Stomach (tissue), 4 donors: ENCODE results near the gene NCAN.

Source experiments
- POLR2AphosphoS5 ChIP-seq, 3 donors: sonication (generic); formaldehyde crosslinking; IDR thresholded peaks; one replicate each; pipeline ENCODE4 v1.6.1; 2016; ENCODE audit warnings: antibody characterized with exemption in 3 of 3
- TF ChIP-seq, protein P1 (sequence below), 7 experiments: fragments of 450-650 bp in 4 of 7; fragments of 200-600 bp in 3 of 7; sonication (generic) in 3 of 7; IDR thresholded peaks; one replicate each; pipeline ENCODE4 v1.5.1; 2016 to 2019; ENCODE audit warnings: antibody characterized with exemption in 7 of 7, control low read depth in 2 of 7, mild to moderate bottlenecking in 1 of 7

DNA sequence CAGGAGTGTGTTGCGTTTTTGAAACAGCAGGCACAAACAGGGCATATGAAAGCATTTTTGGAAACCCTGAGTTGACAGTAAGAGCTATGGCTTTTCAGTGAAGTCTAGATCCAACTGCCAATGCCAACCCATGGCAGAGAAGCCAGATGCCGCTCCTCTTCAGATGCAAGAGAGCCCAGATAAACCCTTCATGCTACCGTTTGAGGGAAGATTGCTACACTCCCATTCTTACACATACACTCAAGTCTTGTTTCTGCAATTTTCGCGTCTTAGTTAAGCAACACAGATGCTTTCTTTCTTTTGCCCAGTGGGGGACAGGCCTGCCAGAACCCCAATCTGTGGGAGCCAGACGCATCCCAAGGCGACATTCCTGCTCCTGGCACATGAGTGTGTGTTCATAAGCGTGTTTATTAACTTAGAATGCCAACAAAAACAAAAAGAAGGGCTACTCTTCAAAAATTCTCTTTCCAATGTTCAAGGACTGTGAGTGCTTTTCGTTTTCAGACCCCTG lies 30.2 kb upstream of the NCAN start:
- TF ChIP-seq POLR2AphosphoS5 (IDR thresholded peaks at IDR 0.05): no peak
- TF ChIP-seq, protein P1, sequence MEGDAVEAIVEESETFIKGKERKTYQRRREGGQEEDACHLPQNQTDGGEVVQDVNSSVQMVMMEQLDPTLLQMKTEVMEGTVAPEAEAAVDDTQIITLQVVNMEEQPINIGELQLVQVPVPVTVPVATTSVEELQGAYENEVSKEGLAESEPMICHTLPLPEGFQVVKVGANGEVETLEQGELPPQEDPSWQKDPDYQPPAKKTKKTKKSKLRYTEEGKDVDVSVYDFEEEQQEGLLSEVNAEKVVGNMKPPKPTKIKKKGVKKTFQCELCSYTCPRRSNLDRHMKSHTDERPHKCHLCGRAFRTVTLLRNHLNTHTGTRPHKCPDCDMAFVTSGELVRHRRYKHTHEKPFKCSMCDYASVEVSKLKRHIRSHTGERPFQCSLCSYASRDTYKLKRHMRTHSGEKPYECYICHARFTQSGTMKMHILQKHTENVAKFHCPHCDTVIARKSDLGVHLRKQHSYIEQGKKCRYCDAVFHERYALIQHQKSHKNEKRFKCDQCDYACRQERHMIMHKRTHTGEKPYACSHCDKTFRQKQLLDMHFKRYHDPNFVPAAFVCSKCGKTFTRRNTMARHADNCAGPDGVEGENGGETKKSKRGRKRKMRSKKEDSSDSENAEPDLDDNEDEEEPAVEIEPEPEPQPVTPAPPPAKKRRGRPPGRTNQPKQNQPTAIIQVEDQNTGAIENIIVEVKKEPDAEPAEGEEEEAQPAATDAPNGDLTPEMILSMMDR (IDR thresholded peaks at IDR 0.05): no peak
